ENCODE data around the gene SFXN5. TPM values are rescaled to one million over a fixed set of nuclear protein-coding genes. Genes with fewer than 3 reads are reported as not detected.

Gene SFXN5
- total and polyA plus RNA-seq, 7 donors, result 5.1 to 17.1 (median 12.2) TPM

GRCh38 chr2:73079636-73080035, 8.1 kb upstream of the SFXN5 start:
- H3K36me3 ChIP-seq (ENCODE audit: insufficient read depth in 1 of 2, low read depth in 1 of 2), result peaks cover 0 to 18% of the 10 kb centered on the region in 2 donors
- no peak for ATAC-seq
- TF ChIP-seq CTCF (IDR thresholded peaks at IDR 0.05), result no peak
- no peak overlapping the region for H3K27ac ChIP-seq
- no peaks in the 10 kb centered on the region for H3K27me3 ChIP-seq (ENCODE audit: insufficient read depth in 3 of 3, low read length in 2 of 3)
- DNase-seq, result no peak
- no peaks in the 10 kb centered on the region for H3K9me3 ChIP-seq
- peaks cover 10% of the 10 kb centered on the region for H3K4me1 ChIP-seq
- WGBS, 3 donors, result 84 to 88% (median 86%) methylated on average over 9 of the region's 9 CpGs
- H3K4me3 ChIP-seq, result no peak overlapping the region
- intact Hi-C loops (cut with DNase I), result loop anchor here in 1 of 2 donors (5.0 kb wide), 1 partner anchor 33 kb away; the partner anchor contains the start of gene RAB11FIP5

GRCh38 chr2:73078457-73079411, 7.2 kb upstream of the SFXN5 start:
- no peak for TF ChIP-seq CTCF (IDR thresholded peaks at IDR 0.05)
- WGBS, 3 donors, result 87 to 92% (median 89%) methylated on average over 13 of the region's 13 CpGs
- no peaks in the 10 kb centered on the region for H3K27me3 ChIP-seq (ENCODE audit: insufficient read depth in 3 of 3, low read length in 2 of 3)
- ATAC-seq, result no peak
- no peaks in the 10 kb centered on the region for H3K9me3 ChIP-seq
- H3K36me3 ChIP-seq (ENCODE audit: insufficient read depth in 1 of 2, low read depth in 1 of 2), result peaks cover 0 to 15% of the 10 kb centered on the region in 2 donors
- H3K4me3 ChIP-seq, result no peak overlapping the region
- intact Hi-C loops (cut with DNase I), result loop anchor here in 1 of 2 donors (5.0 kb wide), 1 partner anchor 34 kb away; the partner anchor contains the start of gene RAB11FIP5
- no peak for DNase-seq
- H3K4me1 ChIP-seq, result peaks cover 10% of the 10 kb centered on the region
- H3K27ac ChIP-seq, result no peak overlapping the region

DNA sequence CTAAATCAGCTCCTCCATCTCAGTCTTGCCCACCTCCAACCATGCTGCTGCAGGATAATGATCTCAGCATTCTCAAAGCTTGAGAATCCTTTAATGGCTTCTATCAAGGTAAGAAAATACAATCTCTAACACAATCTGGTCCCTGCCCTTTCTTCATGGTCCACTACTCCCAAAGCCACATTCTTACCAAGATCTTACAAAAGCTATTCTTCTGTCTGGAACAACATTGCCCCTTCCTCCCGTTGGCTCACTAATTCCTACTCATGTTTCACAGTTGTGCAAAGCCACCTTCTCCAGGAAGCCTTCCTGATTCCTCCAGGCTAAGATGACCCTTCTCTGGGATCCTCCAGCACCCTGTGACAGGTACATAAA, 5.9 kb upstream of the SFXN5 start:
- TF ChIP-seq CTCF (IDR thresholded peaks at IDR 0.05), result no peak
- H3K4me1 ChIP-seq, result peaks cover 15% of the 10 kb centered on the region
- H3K9me3 ChIP-seq, result no peaks in the 10 kb centered on the region
- intact Hi-C loops (cut with DNase I), result loop anchor here in 1 of 2 donors (5.0 kb wide), 1 partner anchor 35 kb away; the partner anchor contains the start of gene RAB11FIP5
- H3K27me3 ChIP-seq (ENCODE audit: insufficient read depth in 3 of 3, low read length in 2 of 3), result no peaks in the 10 kb centered on the region
- H3K4me3 ChIP-seq, result no peak overlapping the region
- no peak for DNase-seq
- H3K36me3 ChIP-seq (ENCODE audit: insufficient read depth in 1 of 2, low read depth in 1 of 2), result peaks cover 0 to 15% of the 10 kb centered on the region in 2 donors
- ATAC-seq, result no peak
- 77 to 89% (median 88%) methylated on average over 1 of the region's 1 CpG for WGBS, 3 donors
- H3K27ac ChIP-seq, result no peak overlapping the region

DNA sequence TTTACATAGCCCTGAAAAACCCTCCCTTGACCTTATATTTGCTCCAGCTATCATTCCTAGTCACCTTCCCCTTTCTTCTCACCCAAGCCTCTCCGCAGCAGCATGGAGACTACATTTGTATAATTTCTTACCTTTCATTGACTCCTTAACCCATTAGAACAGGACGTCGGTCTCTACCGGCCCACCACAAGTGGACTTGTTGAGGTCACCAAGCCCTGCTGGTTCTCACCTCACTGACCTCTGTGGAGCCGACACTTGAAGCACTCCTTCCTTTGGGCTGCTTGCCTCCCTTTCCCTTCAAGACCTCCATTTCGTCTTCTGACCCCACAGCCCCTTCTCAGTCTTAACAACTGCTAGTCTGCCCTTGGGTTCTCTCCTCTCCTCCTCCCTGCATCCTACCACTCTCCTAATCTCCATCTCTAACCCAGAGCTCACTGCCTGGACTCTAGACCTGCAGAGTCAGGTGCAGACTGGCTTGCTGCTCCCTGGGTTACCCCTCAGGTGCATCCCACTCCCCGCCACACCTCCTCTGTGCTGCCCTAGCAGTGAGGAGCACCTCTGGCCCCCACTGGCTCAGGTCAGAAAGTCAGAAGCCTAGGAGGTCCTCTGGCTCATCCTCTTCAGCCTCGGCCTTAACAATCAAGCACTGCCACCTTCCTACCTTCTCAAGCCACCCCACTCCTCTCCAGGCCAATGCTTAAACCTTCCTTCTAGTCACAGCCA, 5.3 kb upstream of the SFXN5 start:
- ATAC-seq (no peak), DNase-seq (no peak)
- TF ChIP-seq CTCF (IDR thresholded peaks at IDR 0.05), result no peak
- peaks cover 15% of the 10 kb centered on the region for H3K4me1 ChIP-seq
- WGBS, 3 donors, result 85 to 92% (median 88%) methylated on average over 8 of the region's 8 CpGs
- intact Hi-C loops (cut with DNase I), result loop anchor here in 1 of 2 donors (5.0 kb wide), 1 partner anchor 35 kb away; the partner anchor contains the start of gene RAB11FIP5
- H3K27me3 ChIP-seq (ENCODE audit: insufficient read depth in 3 of 3, low read length in 2 of 3), result no peaks in the 10 kb centered on the region
- H3K9me3 ChIP-seq, result no peaks in the 10 kb centered on the region
- H3K36me3 ChIP-seq (ENCODE audit: insufficient read depth in 1 of 2, low read depth in 1 of 2), result peaks cover 0 to 15% of the 10 kb centered on the region in 2 donors
- no peak overlapping the region for H3K4me3 ChIP-seq
- peak overlapping the region; percentile 83 for H3K27ac ChIP-seq

Measured in psoas muscle (tissue), 8 donors.